ENCODE data around the gene PKMYT1.

- no peak for TF ChIP-seq CTCF (conservative IDR thresholded peaks at IDR 0.05 in 1 of 2, IDR thresholded peaks at IDR 0.05 in 1 of 2; ENCODE audit: low read depth in 1 of 2, low read length in 2 of 2)
- no peak for TF ChIP-seq EZH2 (IDR thresholded peaks at IDR 0.05; ENCODE audit: low read length, missing control alignments)
Measured at GRCh38 chr16:3013998-3014690, 33.9 kb upstream of the PKMYT1 start.
